BLaER1 treated with 17β-estradiol and CSF1 and Interleukin-3, amounts not matched to agents 10 nM and 100 nM (cell line): ENCODE results near the gene TBX20.

Source experiments
- H3K27ac ChIP-seq, 11 experiments: shearing (Covaris generic); formaldehyde crosslinking; 2 replicates each; pipeline ENCODE4 v1.8.1; 2022
- H3K27me3 ChIP-seq, 11 experiments: shearing (Covaris generic); formaldehyde crosslinking; 2 replicates each; pipeline ENCODE4 v1.8.1; 2022
- H3K36me3 ChIP-seq, 11 experiments: shearing (Covaris generic); formaldehyde crosslinking; 2 replicates each; pipeline ENCODE4 v1.8.1; 2022
- H3K4me1 ChIP-seq, 10 experiments: shearing (Covaris generic); formaldehyde crosslinking; 2 replicates each; pipeline ENCODE4 v1.8.1; 2022
- H3K4me2 ChIP-seq, 11 experiments: shearing (Covaris generic); formaldehyde crosslinking; 2 replicates each; pipeline ENCODE4 v1.8.1; 2022
- H3K4me3 ChIP-seq, 10 experiments: shearing (Covaris generic); formaldehyde crosslinking; 2 replicates each; pipeline ENCODE4 v1.8.1; 2022
- H3K9ac ChIP-seq, 11 experiments: shearing (Covaris generic); formaldehyde crosslinking; 2 replicates each; pipeline ENCODE4 v1.8.1; 2022
- H3K9me3 ChIP-seq, 11 experiments: shearing (Covaris generic); formaldehyde crosslinking; replicated peaks in 1 of 11; 2 replicates each; pipeline ENCODE4 v1.8.1; 2022
- H4K20me1 ChIP-seq, 11 experiments: shearing (Covaris generic); formaldehyde crosslinking; 2 replicates each; pipeline ENCODE4 v1.8.1; 2022
- Cebpa-rat ChIP-seq, 11 experiments: shearing (Covaris generic); IDR thresholded peaks; 2 replicates each; pipeline ENCODE4 v1.8.1; 2022

Gene TBX20, protein sequence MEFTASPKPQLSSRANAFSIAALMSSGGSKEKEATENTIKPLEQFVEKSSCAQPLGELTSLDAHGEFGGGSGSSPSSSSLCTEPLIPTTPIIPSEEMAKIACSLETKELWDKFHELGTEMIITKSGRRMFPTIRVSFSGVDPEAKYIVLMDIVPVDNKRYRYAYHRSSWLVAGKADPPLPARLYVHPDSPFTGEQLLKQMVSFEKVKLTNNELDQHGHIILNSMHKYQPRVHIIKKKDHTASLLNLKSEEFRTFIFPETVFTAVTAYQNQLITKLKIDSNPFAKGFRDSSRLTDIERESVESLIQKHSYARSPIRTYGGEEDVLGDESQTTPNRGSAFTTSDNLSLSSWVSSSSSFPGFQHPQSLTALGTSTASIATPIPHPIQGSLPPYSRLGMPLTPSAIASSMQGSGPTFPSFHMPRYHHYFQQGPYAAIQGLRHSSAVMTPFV

DNA sequence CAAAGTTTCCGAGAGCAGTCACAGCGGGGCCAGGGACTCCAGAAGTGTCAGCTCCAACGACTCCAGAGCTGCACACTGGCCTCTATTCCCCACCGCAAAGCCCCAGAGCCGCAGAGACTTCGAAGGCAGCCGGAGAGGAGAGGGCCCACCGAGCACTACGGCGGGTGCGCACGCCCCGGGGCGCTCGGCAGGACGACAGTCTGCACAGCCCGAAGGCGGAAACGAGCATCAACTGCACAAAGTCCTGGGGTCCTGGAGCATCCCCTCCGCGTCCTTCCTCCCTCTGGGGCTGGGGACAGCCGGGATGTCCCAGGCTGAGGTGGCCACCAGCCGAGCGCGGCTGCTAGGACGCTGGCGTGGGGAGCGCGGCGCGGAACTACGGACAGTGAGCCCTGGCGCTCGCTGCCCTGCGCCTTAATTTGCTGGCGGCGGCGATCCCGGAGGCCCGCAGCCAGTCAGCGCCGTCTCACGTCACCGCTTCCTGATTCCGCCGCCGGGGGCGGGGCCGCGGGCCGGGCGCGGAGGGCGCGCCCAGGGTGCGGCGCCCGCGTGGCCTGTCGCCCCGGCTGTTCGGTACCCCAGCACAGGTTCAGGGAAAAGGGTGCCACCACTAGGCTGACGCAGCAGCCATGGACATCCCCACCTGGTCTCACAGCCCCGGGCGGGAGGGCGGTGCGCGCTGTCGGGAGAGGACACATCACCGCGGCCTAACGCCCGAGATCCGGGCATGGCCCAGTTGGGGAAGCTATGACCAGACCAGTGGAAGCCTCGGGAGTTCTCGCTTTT is at the start of gene TBX20:
TSS of gene TBX20 (minus strand) at position 391 of the 786 bp plus-strand sequence. CDS start 480 bp downstream, outside the sequence.
- H4K20me1 ChIP-seq = no peaks in the 10 kb centered on the region
- no peak within 1 kb of the TSS for H3K4me3 ChIP-seq
- H3K27me3 ChIP-seq = peaks cover 34 to 65% (median 53%) of the 10 kb centered on the region in 11 experiments
- peaks cover 53 to 59% (median 58%) of the 10 kb centered on the region in 11 experiments for H3K9me3 ChIP-seq
- peak within 1 kb of the TSS in 1 of 11 experiments; percentile 88; a peak in 1 of 22 replicates for H3K4me2 ChIP-seq
- TF ChIP-seq Cebpa-rat (IDR thresholded peaks at IDR 0.05) = no peak
- no peaks in the 10 kb centered on the region for H3K36me3 ChIP-seq
- no peak within 1 kb of the TSS for H3K27ac ChIP-seq
- H3K9ac ChIP-seq = no peak within 1 kb of the TSS
- peaks cover 0 to 21% (median 12%) of the 10 kb centered on the region in 10 experiments; a peak in 17 of 20 replicates for H3K4me1 ChIP-seq

DNA sequence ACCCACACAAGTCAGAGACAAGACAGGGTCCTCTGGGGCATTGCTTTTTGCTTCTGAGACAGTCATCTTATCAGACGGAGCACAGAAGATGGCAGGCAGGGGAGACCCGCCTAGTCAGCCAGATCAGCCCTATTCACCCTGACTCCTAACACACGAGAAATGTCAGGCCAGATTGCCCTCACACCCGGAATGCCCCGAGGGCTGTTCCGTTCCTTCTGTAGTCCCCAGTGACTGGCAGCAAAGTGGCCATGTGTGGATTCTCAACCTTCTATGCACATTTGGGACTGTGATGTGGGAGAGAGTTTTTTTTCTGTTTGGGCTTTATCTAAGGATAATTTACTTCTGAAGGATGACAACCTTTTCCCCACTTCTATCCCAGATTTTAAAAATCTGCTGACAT is 35.5 kb upstream of the TBX20 start:
- Histone ChIP-seq H3K4me2 (no peak overlapping the region), H3K27ac (no peak overlapping the region), H3K9me3 (peaks cover 6 to 24% (median 10%) of the 10 kb centered on the region in 11 experiments; a peak in 17 of 22 replicates), H3K36me3 (no peaks in the 10 kb centered on the region), H4K20me1 (no peaks in the 10 kb centered on the region), H3K4me1 (no peaks in the 10 kb centered on the region), H3K27me3 (no peaks in the 10 kb centered on the region), H3K4me3 (no peak overlapping the region), H3K9ac (no peak overlapping the region)
- no peak for TF ChIP-seq Cebpa-rat (IDR thresholded peaks at IDR 0.05)

DNA sequence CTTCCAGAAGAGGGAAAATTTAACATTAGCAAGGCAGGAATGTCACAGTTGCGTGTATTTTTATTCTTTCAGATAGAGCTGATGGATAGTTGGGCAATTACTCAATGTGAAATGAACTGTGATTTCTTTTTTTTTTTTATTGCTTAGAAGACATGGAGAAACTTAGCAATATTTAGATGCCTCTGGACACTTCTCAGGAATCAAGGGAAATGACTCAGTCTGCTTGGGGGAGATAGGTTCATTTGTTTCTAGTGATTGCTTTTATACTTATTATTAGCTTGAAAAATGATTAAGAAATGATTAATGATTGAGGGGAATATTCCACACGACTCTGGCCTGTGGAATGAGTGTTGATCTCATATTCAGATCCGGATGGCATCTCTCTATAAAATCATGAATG is 33.1 kb upstream of the TBX20 start:
- H3K4me2 ChIP-seq = no peak overlapping the region
- H3K36me3 ChIP-seq = no peaks in the 10 kb centered on the region
- no peaks in the 10 kb centered on the region for H3K4me1 ChIP-seq
- peaks cover 0 to 8% (median 0%) of the 10 kb centered on the region in 11 experiments; a peak in 2 of 22 replicates for H3K9me3 ChIP-seq
- H3K27me3 ChIP-seq = no peaks in the 10 kb centered on the region
- TF ChIP-seq Cebpa-rat (IDR thresholded peaks at IDR 0.05) = no peak
- no peaks in the 10 kb centered on the region; a peak in 1 of 22 replicates for H4K20me1 ChIP-seq
- H3K4me3 ChIP-seq = no peak overlapping the region
- H3K27ac ChIP-seq = no peak overlapping the region
- H3K9ac ChIP-seq = no peak overlapping the region

DNA sequence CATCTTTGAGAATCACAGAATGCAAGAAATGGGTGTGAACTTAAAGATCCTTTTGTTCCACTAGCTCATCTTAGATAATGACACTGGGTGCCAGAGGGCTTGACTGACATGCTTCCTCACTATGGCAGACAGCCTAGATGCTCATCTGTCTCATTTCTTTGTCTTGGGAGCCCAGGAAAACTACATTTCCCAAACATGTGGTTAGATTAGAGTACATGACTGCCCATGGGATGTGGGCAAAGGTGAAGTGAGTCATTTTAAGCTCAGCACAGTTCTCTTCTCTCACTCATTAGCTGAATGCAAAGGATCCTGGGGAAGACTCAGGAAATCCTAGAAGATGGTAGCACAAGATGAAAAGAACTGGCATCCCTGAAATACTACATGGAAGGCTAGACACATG is 32.5 kb upstream of the TBX20 start:
- H4K20me1 ChIP-seq = no peaks in the 10 kb centered on the region; a peak in 1 of 22 replicates
- no peaks in the 10 kb centered on the region for H3K4me1 ChIP-seq
- H3K9me3 ChIP-seq = peaks cover 0 to 8% (median 0%) of the 10 kb centered on the region in 11 experiments; a peak in 2 of 22 replicates
- no peak overlapping the region for H3K4me2 ChIP-seq
- H3K36me3 ChIP-seq = no peaks in the 10 kb centered on the region
- no peaks in the 10 kb centered on the region for H3K27me3 ChIP-seq
- no peak overlapping the region for H3K27ac ChIP-seq
- no peak overlapping the region for H3K9ac ChIP-seq
- TF ChIP-seq Cebpa-rat (IDR thresholded peaks at IDR 0.05) = no peak
- H3K4me3 ChIP-seq = no peak overlapping the region

DNA sequence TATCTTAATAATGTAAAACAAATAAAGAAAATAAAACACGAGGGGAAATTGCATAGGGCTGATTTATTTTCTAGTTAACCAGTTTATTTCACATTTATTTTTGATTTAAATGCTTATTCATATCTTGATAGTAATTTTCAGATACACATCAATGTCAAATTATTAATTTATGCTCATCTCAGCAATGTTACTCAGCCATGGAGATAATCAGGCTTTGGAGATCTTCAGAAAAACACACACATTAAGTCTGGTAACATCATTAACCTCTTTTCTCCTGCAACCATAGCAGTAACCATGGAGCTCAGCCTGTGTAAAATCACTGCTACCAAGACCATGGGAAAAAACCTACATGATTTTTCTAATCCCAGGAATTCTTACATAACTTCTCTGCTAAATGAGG is 31.9 kb upstream of the TBX20 start:
- no peak for TF ChIP-seq Cebpa-rat (IDR thresholded peaks at IDR 0.05)
- no peak overlapping the region for H3K4me2 ChIP-seq
- H3K9ac ChIP-seq = no peak overlapping the region
- peaks cover 0 to 8% (median 0%) of the 10 kb centered on the region in 11 experiments; a peak in 2 of 22 replicates for H3K9me3 ChIP-seq
- H3K4me3 ChIP-seq = no peak overlapping the region
- H3K27ac ChIP-seq = no peak overlapping the region
- no peaks in the 10 kb centered on the region for H3K4me1 ChIP-seq
- H4K20me1 ChIP-seq = no peaks in the 10 kb centered on the region; a peak in 1 of 22 replicates
- H3K36me3 ChIP-seq = no peaks in the 10 kb centered on the region
- H3K27me3 ChIP-seq = no peaks in the 10 kb centered on the region

DNA sequence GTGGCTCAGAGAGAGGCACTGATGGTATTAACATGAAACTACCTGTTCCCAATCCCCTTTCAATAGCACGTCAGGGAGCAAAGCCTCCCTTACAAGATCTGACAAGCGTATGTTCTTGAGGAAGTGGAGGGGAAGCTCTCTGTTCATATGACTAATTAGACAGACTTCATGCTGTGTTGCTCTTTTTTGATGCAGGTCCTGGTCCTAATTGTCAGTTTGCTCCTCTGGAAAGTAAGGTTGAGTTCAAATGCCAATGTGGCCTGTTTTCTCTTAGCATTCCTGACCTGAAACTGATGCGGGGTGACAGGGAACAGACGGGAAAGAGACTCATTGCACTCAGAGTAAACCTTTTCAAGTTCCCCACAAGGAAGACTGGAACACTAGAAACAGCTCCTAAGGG is 27.0 kb upstream of the TBX20 start:
- Histone ChIP-seq H3K27ac (no peak overlapping the region), H3K4me2 (no peak overlapping the region), H4K20me1 (no peaks in the 10 kb centered on the region; a peak in 1 of 22 replicates), H3K9me3 (no peaks in the 10 kb centered on the region), H3K36me3 (no peaks in the 10 kb centered on the region), H3K9ac (no peak overlapping the region), H3K27me3 (no peaks in the 10 kb centered on the region), H3K4me3 (no peak overlapping the region), H3K4me1 (no peaks in the 10 kb centered on the region)
- no peak for TF ChIP-seq Cebpa-rat (IDR thresholded peaks at IDR 0.05)

DNA sequence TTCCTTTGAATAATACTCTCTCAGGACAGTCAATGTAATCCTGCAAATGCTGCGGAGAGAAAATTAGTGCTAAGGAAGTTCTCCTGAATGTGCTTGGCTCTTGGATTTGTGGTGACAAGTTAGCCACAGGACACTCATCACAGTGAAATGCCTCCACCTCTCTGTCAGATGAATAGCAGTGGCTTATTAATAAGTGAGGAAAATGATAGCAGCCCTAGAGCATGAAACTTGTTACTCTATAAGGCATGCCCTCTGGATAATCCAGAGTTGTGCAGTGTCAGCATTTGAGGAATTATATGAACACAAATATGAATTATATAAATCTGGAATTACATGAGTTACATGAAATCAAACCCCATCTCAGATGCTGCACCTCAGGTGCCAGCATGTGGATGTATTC is 23.5 kb upstream of the TBX20 start:
- H3K27me3 ChIP-seq = no peaks in the 10 kb centered on the region
- H3K4me1 ChIP-seq = no peaks in the 10 kb centered on the region
- no peak overlapping the region for H3K27ac ChIP-seq

DNA sequence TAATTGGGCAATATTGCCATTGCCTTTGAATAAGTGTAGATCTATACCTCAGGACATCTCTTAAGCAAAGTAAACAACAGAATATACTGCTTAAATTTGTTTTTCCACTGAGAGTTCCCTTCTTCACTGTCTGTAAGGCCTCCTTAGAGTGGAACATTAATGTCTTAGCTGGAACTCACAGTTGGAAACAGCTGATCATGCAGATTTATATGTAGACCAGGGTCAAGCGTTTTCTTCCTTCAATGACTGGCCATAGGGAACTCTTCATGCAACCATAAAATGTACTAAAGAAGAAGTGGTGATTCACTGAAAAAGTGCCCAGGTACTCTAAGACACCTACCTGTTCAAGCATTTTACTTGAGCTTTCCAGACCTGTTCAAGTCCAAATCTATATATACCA is 18.3 kb upstream of the TBX20 start:
- Histone ChIP-seq H3K4me2 (no peak overlapping the region), H4K20me1 (no peaks in the 10 kb centered on the region), H3K27me3 (no peaks in the 10 kb centered on the region), H3K9ac (no peak overlapping the region), H3K4me3 (no peak overlapping the region), H3K36me3 (no peaks in the 10 kb centered on the region), H3K9me3 (no peaks in the 10 kb centered on the region), H3K27ac (no peak overlapping the region), H3K4me1 (no peaks in the 10 kb centered on the region)
- TF ChIP-seq Cebpa-rat (IDR thresholded peaks at IDR 0.05) = no peak

More for the DNA sequence above, 23.5 kb upstream of the TBX20 start:
- no peak for TF ChIP-seq Cebpa-rat (IDR thresholded peaks at IDR 0.05)
- Histone ChIP-seq H3K36me3 (no peaks in the 10 kb centered on the region), H3K4me2 (no peak overlapping the region), H3K9me3 (no peaks in the 10 kb centered on the region), H3K4me3 (no peak overlapping the region), H4K20me1 (no peaks in the 10 kb centered on the region; a peak in 1 of 22 replicates), H3K9ac (no peak overlapping the region)

DNA sequence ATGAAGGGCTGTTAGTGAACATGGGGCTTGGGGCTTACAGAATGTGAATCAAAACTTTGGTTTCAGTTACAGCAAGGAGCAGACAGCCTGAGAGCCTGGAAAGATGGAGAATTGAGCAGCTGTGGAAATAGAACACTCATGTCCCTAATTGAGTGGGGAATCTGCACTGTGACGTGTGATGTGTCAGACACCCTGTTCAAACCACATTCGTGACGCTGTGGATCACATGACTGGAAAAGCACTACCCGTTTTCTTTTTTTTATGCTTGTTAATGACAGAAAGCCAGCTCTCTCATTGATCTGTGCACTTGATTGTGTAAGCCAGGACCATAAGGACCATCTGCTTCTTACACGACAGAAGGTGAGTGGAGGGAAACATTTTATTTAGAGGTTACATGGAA is 15.1 kb upstream of the TBX20 start:
- Histone ChIP-seq H3K27ac (no peak overlapping the region), H3K4me3 (no peak overlapping the region)

More for the DNA sequence above, 15.1 kb upstream of the TBX20 start:
- no peak overlapping the region for H3K9ac ChIP-seq
- no peaks in the 10 kb centered on the region for H3K36me3 ChIP-seq
- no peaks in the 10 kb centered on the region for H3K9me3 ChIP-seq
- peaks cover 0 to 11% (median 0%) of the 10 kb centered on the region in 10 experiments; a peak in 1 of 20 replicates for H3K4me1 ChIP-seq
- H3K4me2 ChIP-seq = no peak overlapping the region
- no peaks in the 10 kb centered on the region for H3K27me3 ChIP-seq
- TF ChIP-seq Cebpa-rat (IDR thresholded peaks at IDR 0.05) = no peak
- H4K20me1 ChIP-seq = no peaks in the 10 kb centered on the region
